GM21515 (cell line): ENCODE measurements around the gene ORAI3.

Experiments used
- ATAC-seq: cut with Tn5 transposase; IDR thresholded peaks from one replicate; pipeline ENCODE4 v1.9.1; 2021; ENCODE audit not compliant: unreplicated experiment

ORAI3 gene

DNA sequence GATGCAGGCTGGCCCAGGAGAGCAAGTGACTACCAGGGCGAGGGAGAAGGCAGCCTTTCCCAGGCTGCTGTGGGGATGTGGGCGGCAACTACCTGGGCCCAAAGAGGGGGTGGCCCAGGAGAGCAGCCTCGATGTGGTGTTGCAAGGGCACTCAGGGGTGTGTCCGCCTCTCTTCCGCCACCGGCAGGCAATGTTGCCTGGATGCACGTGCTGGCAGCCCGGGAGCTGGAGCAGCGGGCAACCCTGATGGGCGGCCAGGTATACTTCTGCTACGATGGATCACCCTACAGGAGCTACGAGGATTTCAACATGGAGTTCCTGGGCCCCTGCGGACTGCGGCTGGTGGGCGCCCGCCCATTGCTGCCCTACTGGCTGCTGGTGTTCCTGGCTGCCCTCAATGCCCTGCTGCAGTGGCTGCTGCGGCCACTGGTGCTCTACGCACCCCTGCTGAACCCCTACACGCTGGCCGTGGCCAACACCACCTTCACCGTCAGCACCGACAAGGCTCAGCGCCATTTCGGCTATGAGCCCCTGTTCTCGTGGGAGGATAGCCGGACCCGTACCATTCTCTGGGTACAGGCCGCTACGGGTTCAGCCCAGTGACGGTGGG, 38.8 kb downstream of the ORAI3 start:
- no peak for ATAC-seq

DNA sequence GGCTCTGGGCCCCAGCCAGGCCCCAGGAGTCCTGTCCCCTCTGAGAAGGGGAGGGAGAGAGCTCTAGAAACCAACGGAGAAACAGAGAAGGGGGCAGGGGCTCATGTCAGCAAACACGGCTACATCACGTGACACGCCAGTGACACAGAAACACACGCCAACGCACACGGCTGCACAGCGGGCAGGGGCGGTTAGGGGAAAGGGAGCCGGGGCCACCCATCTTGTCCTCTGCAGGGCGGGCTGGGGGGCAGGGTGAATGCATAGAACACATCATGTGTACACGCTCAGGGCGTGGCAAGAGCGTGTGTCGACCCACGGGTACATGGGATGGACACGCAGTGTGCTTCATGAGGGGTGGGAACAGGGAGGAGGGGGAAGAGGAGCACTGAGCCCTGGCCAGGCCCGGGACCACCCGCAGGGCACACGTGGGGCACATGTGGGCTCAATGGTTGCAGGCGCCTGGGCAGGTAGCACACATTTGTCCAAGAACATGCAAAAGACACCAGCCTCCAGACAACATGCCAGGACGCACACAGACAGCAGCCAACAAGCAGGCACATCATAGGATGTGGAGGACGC, 40.7 kb downstream of the ORAI3 start:
- no peak for ATAC-seq

DNA sequence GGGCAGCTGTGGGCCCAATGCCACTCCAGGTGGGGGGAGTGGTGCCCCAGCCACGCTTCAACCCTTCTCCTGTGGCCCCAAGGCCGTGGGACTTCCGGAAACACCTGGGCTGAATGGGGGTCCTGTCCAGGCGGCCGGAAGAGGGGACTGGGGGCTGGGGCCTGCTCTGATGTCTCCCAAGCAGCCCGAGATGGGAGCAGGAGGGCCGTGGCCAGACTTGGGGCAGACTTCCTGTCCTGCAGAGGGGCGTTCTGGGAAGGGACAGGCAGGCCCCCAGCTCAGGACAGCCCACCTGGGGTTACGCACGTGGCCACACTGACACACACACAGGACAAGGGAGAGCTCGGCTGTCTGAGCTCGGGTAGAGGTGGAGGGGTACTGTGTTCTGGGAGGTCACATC, 41.2 kb downstream of the ORAI3 start:
- ATAC-seq, result no peak

DNA sequence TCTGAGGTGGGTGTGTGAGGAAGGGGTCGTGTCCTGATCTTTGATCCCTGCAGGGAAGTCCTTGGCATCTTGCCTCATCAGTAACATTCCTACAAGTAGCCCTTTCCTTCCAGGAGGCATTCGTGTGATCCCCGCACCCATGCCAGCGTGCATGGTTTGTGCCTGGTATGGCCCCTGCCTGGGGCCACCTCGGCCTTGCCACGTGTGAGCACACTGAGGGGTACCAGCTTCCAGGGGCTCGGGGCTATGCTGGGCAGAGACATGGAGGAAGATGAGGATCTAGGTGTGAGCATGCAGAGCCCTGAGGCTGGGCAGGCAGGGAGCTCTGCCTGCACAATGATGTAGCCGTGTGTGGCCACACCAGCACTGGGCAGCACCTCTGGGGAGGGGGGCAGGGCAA, 42.2 kb downstream of the ORAI3 start:
- ATAC-seq, result no peak

DNA sequence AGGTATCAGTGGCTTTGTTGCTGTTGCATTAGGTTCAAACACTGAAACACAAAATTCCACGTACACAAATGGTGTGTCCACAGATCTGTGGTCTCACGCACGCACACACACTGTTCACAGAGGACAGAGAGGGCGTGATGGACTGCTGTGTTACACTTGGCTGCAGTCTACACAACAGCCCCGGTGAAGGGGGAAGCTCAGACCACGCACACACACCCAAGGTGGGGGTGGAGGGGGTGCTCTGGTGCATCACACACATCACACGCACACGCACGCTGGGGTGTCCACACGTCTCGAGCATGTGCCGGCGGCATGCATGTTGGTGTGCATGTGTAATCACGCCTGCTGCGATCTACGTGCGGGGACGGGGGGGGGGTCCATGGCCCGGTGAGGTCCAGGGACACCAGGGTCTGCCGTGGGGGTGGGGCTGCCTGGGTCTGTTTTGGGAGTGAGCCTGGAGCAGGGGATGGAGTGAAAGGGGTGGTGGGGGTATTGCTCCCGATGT, 43.5 kb downstream of the ORAI3 start:
- ATAC-seq, result no peak

DNA sequence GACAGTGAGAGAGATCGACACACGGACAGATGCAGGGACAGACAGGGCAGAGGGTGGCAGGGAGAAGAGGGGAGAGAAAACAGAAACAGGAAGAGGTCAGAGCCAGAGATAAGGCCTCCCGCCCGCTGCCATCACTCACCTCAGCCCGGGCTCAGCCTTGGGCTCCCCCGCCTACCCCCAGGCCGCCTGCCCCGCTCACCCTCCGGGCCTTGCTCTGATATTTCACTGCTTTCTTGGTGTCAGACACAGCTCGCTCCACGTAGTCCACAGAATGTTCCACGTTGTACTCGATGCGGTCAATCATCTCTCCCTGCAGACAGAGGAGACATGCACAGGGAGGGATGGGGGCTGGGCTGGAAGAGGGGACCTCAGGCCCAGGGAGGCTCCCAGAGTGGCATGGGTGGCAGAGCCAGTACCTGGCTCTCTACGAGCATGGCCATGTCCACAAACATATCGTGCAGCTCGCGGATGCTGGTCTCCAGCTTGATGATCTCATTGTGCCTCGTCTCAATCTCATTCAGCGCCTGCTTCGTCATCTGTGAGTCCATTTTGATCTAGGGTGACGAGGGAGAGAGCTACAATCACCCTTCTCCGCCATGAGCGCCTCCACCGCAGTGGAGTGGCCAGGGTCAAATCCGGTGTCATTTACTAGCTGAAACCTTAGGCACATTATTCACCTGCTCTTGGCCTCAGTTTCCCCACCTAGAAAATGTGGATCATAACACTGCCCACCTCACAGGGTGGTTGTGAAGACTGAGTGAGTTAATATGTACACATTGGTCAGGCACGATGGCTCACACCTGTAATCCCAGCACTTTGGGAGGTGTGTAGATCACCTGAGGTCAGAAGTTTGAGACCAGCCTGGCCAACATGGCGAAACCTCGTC, 44.3 kb downstream of the ORAI3 start:
- no peak for ATAC-seq

DNA sequence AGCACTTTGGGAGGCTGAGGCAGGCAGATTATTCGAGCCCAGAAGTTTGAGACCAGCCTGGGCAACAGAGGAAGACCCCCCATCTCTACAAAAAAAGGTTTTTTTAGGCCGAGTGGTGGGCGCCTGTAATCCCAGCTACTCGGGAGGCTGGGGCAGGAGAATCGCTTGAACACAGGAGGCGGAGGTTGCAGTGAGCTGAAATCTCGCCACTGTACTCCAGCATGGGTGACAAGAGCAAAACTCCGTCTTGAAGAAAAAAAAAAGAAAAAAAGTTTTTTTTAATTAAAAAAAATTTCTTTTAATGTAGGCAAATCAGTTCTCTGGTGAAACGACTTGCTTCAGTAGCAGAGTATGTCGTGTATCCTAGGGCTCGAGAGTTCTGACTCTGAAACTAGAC, 47.1 kb downstream of the ORAI3 start:
- ATAC-seq, result no peak

DNA sequence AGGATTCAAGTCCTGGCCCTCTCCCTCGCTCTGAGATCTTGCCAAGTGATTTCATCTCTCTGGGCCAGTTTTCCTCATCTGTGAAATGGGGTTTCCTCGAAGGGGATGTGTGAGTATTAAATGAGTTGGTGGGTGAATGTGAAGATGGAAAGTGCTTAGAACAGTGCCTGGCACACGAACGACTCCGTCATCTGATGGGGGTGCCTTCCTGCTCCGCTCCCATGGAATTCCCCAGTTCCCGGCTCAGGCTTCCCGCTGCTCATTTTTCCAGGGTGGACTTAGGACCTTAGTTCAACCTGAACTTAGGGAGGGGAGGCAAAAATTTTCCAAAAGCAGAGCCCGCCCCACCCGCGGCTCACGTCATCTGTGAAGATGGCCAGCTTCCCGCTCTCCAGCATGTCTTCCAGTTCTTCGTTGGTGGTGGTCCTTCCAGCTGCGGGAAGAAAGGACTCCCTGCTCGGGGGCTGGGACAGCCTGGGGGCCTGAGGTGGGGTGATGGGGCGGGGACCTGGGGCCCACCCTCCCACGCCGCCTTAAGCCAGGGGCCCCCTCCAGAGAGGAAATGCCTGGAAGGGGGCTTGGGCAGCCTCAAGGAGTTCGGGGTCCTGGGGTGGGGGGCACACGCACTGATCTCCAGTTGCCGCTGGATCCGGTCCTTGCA, 47.6 kb downstream of the ORAI3 start:
- ATAC-seq, result no peak

DNA sequence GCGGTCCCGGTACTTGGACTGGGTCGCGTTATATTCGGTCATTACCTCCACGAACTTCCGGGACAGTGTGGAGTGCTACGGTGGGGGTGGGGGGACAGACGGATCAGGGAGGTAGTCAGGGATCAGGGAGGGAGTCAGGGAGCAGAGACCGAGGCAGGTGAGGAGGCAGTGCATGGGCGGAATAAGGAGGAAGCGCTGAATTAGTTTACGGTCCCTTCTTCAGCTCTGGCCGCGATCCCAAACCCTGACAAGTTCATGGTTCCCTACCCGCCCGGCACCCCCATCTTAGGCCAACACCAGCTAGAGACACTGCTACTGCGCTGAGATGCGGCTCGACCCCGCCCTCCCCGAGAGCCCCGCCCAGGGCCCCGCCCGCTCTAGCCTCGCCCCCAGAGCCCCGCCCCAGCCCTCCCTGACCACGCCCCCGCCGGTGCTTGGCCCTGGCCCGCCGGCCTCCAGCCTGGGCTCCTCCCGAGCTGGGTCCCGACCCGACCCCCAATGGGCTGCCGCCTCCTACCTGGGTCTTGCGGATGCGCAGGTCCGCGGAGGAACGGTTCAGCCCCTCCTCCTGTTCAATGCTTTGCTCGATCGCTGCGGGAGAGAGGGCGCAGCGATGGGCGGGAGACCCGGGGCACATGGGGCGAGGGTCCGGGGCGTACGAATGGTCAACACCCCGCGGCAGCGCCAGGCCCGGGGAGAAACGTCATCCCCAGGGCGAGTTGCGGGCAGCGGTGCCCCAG, 48.3 kb downstream of the ORAI3 start:
- peak; percentile 78 for ATAC-seq

DNA sequence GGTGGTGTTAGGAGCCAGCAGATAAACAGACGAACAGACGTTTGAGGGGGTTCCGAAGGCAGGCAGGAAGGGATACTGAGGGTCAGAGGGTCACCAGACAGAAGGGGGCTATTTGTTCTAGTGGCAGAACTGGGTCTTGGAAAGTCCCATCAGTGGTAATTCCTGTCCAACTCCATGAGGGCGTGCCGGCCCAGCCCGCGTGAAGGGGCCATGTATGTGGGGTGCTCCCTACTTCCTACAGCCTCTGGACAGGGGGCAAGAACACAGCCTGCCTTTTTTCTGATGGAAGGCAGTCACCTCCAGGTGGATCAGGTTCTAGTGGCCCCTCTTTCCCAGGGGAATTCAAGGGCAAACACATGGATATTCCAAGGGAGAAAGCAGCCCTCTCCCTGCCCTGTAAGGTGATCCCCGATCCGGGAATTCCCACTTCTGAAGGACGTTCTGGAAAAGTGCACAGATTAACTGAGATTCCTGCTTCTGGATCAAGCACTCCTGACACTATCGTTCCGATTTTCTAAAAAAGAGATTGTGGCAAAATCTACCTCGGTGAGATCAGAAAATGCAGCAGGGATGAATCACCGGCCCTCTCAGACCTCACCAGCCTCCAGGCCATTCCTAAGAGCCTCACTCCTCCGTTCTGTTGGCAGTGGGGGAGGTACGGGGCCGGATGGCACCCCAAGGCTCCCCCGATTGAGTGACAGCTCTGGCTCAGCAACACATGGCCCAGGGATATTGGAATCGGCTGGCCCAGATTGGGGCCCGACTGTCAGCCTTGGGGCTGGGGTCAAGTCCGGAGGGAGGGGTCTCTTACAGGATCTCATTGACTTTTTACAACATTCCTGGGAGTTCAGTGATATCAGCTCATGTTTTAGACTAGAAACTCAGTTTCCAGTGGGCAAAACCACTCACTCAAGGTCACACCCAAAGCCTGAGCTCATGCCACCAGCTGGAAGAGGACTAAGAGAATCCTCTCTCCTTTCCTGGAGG, 49.1 kb downstream of the ORAI3 start:
- no peak for ATAC-seq

DNA sequence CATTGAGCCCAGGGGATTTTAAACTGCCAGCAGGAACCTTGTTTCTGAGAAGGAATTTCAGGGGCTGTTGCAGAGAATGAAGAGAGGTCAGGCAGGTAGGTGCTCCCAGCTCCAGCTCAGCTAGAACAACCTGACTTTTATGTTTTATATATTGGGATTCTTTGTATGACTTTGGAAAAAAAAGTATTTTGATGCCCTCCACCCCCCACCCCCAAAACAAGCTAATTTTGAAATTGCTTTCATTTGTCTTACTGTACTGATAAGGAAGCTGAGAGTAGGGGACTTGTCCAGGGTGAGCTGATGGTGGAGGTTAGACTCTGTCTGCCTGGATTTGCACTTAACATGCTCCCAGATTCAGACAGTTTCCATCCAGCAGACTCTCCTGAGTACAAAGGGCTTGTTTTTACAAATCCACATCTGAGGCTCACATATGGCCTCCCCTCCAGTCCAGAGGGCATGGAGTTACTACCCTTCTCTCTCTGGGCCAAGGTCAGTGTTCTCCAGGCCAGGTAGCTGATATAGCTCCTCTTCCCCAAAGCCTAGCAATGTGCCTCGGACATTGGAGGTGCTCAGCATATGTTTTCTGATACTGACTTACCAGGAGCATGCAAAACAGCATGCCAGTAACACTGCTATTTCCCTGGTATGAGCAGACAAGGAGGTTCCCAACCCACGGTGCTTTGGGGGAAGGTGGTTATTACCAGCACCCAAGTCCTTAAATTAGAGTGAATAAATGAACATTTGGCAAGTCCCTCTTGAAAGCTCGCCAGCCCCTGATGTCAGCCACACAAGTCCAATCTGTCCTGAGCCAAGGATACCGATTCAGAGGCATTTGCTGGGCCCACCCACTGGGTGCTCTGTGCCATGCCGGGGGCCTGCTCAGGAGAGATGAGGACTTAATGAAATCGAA, 50.2 kb downstream of the ORAI3 start:
- ATAC-seq, result no peak

DNA sequence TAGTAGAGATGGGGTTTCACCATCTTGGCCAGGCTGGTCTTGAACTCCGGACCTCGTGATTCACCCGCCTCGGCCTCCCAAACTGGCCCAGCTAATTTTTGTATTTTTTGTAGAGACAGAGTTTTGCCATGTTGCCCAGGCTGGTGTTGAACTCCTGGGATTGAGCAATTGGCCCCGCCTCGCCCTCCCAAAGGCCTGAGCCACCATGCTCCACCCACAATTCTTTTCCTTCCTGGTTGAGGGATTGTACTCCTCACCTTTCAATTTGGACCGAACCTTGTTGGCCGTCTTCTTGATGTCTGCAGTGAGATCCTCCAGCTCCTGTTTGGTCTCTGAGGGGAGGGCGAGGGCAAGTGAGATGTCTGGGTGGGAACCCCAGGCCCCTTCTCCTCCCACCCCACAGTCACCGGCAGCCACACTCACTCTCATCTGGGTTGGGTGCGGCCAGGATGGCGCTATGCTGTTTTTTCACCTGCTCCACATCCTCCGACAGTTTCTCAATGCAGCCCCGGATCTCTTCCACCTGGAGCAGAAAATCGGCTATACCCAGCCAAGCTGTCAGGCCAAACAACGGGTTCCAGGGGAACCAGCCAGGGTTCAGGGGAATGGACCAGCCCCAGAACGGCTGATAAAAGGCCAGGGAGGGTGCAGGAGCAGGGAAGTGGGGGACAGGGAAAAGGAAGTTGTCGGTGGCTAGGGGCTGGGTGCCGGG, 52.0 kb downstream of the ORAI3 start:
- no peak for ATAC-seq

DNA sequence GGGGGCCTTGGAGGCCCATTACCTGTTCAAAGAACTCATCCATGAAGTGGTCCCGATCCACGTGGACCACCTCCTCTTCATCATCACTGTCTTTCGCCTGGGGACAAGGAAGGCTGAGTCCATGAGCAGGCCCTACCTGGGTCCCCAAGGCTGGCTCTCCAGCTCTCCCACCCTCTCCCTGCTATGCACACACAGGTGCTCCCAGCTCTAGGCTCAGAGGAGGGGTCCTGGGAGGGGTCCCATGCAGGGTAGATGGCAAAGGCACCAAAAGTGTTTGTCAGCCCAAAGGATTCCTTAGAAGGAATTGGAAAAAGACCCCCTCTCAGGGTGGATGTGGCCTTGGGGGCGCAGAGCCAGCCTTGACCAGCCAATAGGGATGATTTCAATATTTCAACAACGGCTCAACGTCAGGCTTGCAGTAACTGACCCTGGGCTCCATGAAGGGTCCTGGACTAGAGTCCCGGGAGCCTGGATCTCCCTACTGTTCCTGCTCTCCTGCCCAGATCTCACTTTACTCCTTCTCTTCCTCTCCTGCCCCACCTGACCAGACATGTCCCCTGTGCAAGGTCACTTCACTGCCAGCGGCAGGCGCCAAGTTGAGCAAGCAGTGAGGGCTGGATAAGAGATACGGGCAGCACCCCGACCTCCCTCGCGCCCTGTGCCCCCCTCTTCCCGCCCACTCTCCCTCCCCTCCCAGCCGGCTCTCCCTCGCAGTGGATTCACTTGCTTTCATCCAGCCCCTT, 52.8 kb downstream of the ORAI3 start:
- ATAC-seq, result no peak

DNA sequence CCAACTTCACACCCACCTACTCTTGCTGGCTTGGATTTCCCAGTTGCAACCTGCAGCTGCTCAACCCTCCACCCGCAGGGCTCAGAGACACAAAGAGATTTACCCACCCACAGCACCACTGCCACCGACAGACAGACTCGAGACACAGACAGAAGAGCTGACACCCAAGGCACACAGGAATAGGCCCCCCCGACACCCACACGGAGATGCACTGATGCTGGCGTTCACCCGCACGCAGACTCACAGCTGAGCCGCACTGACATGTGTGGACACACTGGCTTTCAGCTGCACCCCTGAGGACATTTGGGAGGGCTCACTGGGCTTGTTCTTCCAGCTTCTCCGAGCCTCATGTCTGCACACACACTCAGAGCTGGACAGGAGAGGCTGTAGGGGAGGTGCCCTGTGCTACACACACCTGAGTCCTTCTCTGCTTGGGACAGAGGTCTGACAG, 53.4 kb downstream of the ORAI3 start:
- no peak for ATAC-seq

DNA sequence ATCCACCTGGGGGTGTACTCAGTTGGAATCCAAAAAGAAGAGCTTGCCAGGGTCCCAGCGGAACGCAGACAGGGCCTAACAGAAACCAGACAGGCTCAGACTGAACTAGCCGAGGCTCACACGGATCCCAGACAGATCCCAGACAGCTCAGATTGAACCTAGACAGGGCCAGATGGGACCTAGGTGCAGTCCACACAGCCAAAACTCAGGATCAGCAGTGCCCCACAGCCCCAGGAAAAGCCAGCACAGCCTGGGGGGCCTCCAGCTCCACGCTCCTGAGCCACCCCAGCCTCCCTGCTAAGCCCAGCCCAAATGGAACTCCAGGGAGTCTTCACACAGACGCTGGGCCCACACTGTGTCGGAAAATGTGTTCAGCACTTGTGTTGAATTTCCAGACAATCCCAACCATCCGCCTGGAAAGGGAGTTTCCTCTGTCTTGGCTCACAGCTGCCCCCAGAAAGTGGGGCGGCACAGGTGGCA, 54.0 kb downstream of the ORAI3 start:
- ATAC-seq, result no peak

DNA sequence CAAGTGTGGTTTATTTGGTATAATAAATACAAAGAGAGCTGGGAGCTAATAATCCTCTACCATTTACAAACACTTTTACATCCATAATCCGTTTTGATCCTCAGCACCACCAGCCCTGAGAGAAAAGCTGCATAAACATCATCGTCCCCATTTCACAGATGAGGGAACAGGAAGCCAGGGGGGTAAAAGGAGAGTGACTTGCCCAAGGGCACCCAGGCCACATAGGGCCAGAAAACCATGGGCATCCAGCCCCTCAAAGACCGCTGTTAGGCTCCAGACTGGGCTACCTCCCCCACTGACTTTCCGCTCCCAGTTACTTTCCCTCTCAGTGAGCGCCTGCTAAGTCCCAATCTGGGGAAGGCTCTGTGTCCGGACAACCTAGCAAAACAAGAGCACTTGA, 54.9 kb downstream of the ORAI3 start:
- no peak for ATAC-seq
